Ovary (tissue), 9 donors: ENCODE results near the gene IRF2BP2. TPM values are rescaled to one million over a fixed set of nuclear protein-coding genes. Genes with fewer than 3 reads are reported as not detected.

Experiments used
- DNase-seq, 5 donors: peaks; one replicate each; pipeline ENCODE4 v3.0.0-alpha.2; 2019 to 2020
- H3K27ac ChIP-seq, 2 donors: fragments of 200-600 bp; one replicate each; pipeline versions ENCODE4 v1.5.1 to v1.8.0; 2019 to 2022
- H3K27me3 ChIP-seq: fragments of 200-600 bp; one replicate; pipeline ENCODE4 v1.8.0; 2022
- H3K36me3 ChIP-seq: fragments of 200-600 bp; sonication (generic); one replicate; pipeline ENCODE4 v1.5.1; 2019
- H3K4me1 ChIP-seq: one replicate; pipeline ENCODE4 v1.8.1; 2013; ENCODE audit warnings: mild to moderate bottlenecking, moderate library complexity; ENCODE audit not compliant: insufficient read depth
- H3K4me3 ChIP-seq: fragments of 200-600 bp; sonication (generic); one replicate; pipeline ENCODE4 v1.5.1; 2017
- H3K9me3 ChIP-seq, 2 donors: fragments of 200-600 bp in 1 of 2; sonication (generic) in 1 of 2; one replicate each; pipeline versions ENCODE4 v1.5.1 to v1.8.1; 2013 to 2019; ENCODE audit warnings: mild to moderate bottlenecking in 1 of 2, moderate library complexity in 1 of 2
- CTCF ChIP-seq, 3 donors: fragments of 450-650 bp in 2 of 3; fragments of 200-600 bp in 1 of 3; IDR thresholded peaks; one replicate each; pipeline versions ENCODE4 v1.5.1 to v1.8.0; 2016 to 2022; ENCODE audit warnings: antibody characterized with exemption in 3 of 3, mild to moderate bottlenecking in 1 of 3
- EP300 ChIP-seq: sonication (generic); formaldehyde crosslinking; IDR thresholded peaks from one replicate; pipeline ENCODE4 v1.6.1; 2017; ENCODE audit warnings: antibody characterized with exemption
- POLR2A ChIP-seq: fragments of 450-650 bp; IDR thresholded peaks from one replicate; pipeline ENCODE4 v1.6.1; 2017; ENCODE audit warnings: antibody characterized with exemption, mild to moderate bottlenecking, moderate library complexity
- WGBS, 3 donors: extraction: QIAGEN DNeasy Blood & Tissue Kit in 1 of 3; methylation state at CpG; one replicate each; pipeline versions ENCODE4 v1.1.5 to v1.1.7; 2013 to 2017; 5-methylcytosine and 5-hydroxymethylcytosine counted together
- intact Hi-C, 4 donors: fragments of 100-400 bp; cut with DNase I; formaldehyde crosslinking; loops; one replicate each; pipeline versions ENCODE4 v1.11.0 to v1.15.1; 2022 to 2023
- polyA plus RNA-seq, 2 donors: library from polyadenylated mRNA; stranded (reverse); fragments of 200-250 nt in 1 of 2; fragments of 350-450 nt in 1 of 2; fragmentation: Illumina TruSeq in 1 of 2; extraction: RNeasy Lipid Tissue Mini Kit (QIAGEN cat#74804) in 1 of 2; gene quantifications; one replicate each; pipeline ENCODE4 v1.2.3, GENCODE V29; 2013 to 2014
- total RNA-seq, 7 donors: library from RNA; depleted of rRNA in 2 of 7; stranded (reverse); fragments of >200 nt in 2 of 7; fragmentation: NEBNext Ultra II Directional in 3 of 7; extraction: Animal tissue kit (Norgen Biotek cat#: 25700) in 3 of 7; gene quantifications; one replicate each; pipeline versions ENCODE4 v1.1.0 to v1.2.4, GENCODE V29; 2016 to 2023
- donor health status: DM: no; HTN: no; CAD: no; lungs with moderate emphysema.
- donor health status: DM: no; HTN: no; CAD: no.
- donor health status: Bipolar disorder and iron deficiency.
- donor health status: DM: yes; HTN: yes; CAD: no.
- donor health status: DM: no; HTN: no; CAD: no.
- donor health status: DM: yes; HTN: yes; CAD: no.

Gene IRF2BP2
- total and polyA plus RNA-seq, 9 donors: 66.9 to 180 (median 110) TPM

- H3K36me3 ChIP-seq: no peaks in the 10 kb centered on the region
- intact Hi-C loops: loop anchor here in 2 of 4 donors (5.0 to 10.0 kb wide), 2 partner anchors 40 to 48 kb away; no protein-coding TSS in a partner anchor
- no peak overlapping the region for H3K4me3 ChIP-seq
- no peak for TF ChIP-seq CTCF (IDR thresholded peaks at IDR 0.05)
- TF ChIP-seq POLR2A: no peak
- no peak for TF ChIP-seq EP300
- H3K9me3 ChIP-seq: no peaks in the 10 kb centered on the region
- H3K4me1 ChIP-seq: no peaks in the 10 kb centered on the region
- 83 to 86% (median 85%) methylated on average over 11 of the region's 11 CpGs for WGBS, 3 donors
- DNase-seq: no peak
- H3K27ac ChIP-seq: no peak overlapping the region
- H3K27me3 ChIP-seq: no peaks in the 10 kb centered on the region
Measured at GRCh38 chr1:234627009-234627950, 17.3 kb upstream of the IRF2BP2 start.

- Histone ChIP-seq H3K36me3 (no peaks in the 10 kb centered on the region), H3K9me3 (no peaks in the 10 kb centered on the region), H3K4me1 (no peaks in the 10 kb centered on the region), H3K27me3 (no peaks in the 10 kb centered on the region), H3K27ac (no peak overlapping the region), H3K4me3 (no peak overlapping the region)
- intact Hi-C loops: loop anchor here in 2 of 4 donors (5.0 to 10.0 kb wide), 2 partner anchors 41 to 48 kb away; no protein-coding TSS in a partner anchor
- WGBS, 3 donors: 93 to 95% (median 95%) methylated on average over 6 of the region's 6 CpGs
- no peak for DNase-seq
- TF ChIP-seq POLR2A: no peak
- TF ChIP-seq CTCF (IDR thresholded peaks at IDR 0.05): no peak
- no peak for TF ChIP-seq EP300
Measured at GRCh38 chr1:234626391-234626790, 16.4 kb upstream of the IRF2BP2 start.

GRCh38 chr1:234624724-234625117 is 14.7 kb upstream of the IRF2BP2 start:
- no peak for DNase-seq
- WGBS, 3 donors: 45 to 93% (median 77%) methylated on average over 3 of the region's 3 CpGs
- no peaks in the 10 kb centered on the region for H3K27me3 ChIP-seq
- TF ChIP-seq EP300: no peak
- no peak for TF ChIP-seq CTCF (IDR thresholded peaks at IDR 0.05)
- TF ChIP-seq POLR2A: no peak
- intact Hi-C loops: loop anchor here in 2 of 4 donors (5.0 to 10.0 kb wide), 2 partner anchors 43 to 50 kb away; no protein-coding TSS in a partner anchor
- H3K27ac ChIP-seq: no peak overlapping the region
- no peaks in the 10 kb centered on the region for H3K9me3 ChIP-seq
- no peak overlapping the region for H3K4me3 ChIP-seq
- H3K4me1 ChIP-seq: no peaks in the 10 kb centered on the region
- no peaks in the 10 kb centered on the region for H3K36me3 ChIP-seq

- Histone ChIP-seq H3K9me3 (no peaks in the 10 kb centered on the region), H3K27me3 (no peaks in the 10 kb centered on the region), H3K36me3 (no peaks in the 10 kb centered on the region), H3K4me1 (peaks cover 9% of the 10 kb centered on the region), H3K4me3 (no peak overlapping the region), H3K27ac (no peak overlapping the region)
- 58 to 64% (median 62%) methylated on average over 7 of the region's 7 CpGs for WGBS, 3 donors
- intact Hi-C loops: loop anchor here in 1 of 4 donors (10.0 kb wide), 1 partner anchor 53 kb away; no protein-coding TSS in a partner anchor
- TF ChIP-seq CTCF (IDR thresholded peaks at IDR 0.05) (no peak), POLR2A (no peak), EP300 (no peak)
- no peak for DNase-seq
Measured at GRCh38 chr1:234621657-234622335, 11.8 kb upstream of the IRF2BP2 start.
